NCI-H524 treated with DMSO at 0.1 percent for 48 hours (cell line): ENCODE data around the gene PWP2.
"Not testable (repeated sequence)": the region's sequence is repeated elsewhere in the genome, so short reads cannot be mapped to it uniquely, and the experiment has no call there.

Experiments
- DNase-seq: peaks from one replicate; lab custom pipeline; 2025; lab: John Stamatoyannopoulos, UW

PWP2 gene

GRCh38 chr21:44138039-44138438, 30.8 kb downstream of the PWP2 start:
- not testable (repeated sequence) for DNase-seq

- DNase-seq = not testable (repeated sequence)
Observed at GRCh38 chr21:44139787-44140551, 32.8 kb downstream of the PWP2 start.

- not testable (repeated sequence) for DNase-seq
Observed at GRCh38 chr21:44140552-44140932, 33.3 kb downstream of the PWP2 start.

DNA sequence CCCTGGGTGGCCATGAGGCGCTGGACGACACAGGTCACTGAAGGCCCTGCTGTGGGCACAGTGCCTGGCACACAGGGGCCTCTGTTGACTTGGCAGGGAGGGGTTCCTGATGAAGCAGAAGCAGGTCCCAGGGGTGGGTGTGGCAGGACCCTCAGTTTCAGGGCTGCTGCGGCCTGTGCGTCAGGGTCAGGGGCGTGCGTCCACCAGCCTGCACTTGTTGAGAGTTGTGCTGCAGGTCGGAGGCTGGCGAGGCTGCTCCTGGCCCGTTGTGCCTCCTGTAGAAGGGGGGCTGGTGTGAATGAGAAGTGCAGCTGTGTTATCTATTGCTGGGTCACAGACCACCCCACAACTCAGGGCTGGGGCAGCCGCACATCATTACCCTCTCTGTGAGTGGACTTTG, 35.3 kb downstream of the PWP2 start:
- not testable (repeated sequence) for DNase-seq

DNA sequence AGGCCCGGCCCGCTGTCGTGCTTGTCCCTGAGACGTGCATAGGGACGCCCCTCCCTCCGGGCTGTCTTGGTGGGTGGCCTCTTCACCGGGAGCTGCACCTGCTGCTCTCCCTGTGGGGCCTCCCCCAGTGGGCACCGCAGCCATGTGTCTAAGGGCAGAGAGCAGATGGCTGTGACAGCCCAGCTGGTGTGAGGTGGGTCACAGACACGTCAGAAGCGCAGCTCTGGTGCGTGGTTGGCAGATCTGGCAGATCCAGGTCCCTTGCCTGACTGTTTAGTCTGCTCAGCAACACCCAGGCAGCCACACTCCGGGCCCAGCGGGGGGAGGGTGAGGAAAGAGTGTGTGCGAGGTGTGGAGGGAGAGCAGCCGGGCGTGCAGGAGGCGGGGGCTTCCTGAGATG, 36.2 kb downstream of the PWP2 start:
- DNase-seq = not testable (repeated sequence)

- not testable (repeated sequence) for DNase-seq
Observed at GRCh38 chr21:44143996-44144395, 36.8 kb downstream of the PWP2 start.

- DNase-seq = not testable (repeated sequence)
Observed at GRCh38 chr21:44144784-44145602, 37.8 kb downstream of the PWP2 start.

DNA sequence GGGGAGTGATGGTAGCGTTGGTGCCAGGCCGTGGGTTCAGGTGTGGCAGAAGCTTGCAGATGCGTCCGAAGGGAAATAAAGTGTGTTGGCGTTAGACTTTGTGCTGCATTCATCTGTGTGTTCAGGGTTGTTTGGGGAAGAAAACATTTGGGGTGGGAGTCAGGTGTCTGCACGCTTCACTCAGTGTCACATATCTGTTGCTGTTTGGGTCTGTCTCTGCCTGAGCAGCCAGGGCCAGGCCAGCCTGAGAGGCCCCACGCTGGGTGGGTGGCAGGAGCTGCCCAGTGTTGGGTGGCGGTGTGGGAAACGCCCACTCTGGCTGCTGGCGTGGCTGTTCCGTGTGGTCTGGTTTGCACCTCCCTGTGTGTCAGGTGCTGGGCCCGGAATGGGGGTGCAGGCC, 38.4 kb downstream of the PWP2 start:
- DNase-seq = not testable (repeated sequence)

- not testable (repeated sequence) for DNase-seq
Observed at GRCh38 chr21:44147108-44147507, 39.9 kb downstream of the PWP2 start.

- DNase-seq = not testable (repeated sequence)
Observed at GRCh38 chr21:44150255-44150654, 43.1 kb downstream of the PWP2 start.

GRCh38 chr21:44153214-44153888, 46.2 kb downstream of the PWP2 start:
- DNase-seq = not testable (repeated sequence)

DNA sequence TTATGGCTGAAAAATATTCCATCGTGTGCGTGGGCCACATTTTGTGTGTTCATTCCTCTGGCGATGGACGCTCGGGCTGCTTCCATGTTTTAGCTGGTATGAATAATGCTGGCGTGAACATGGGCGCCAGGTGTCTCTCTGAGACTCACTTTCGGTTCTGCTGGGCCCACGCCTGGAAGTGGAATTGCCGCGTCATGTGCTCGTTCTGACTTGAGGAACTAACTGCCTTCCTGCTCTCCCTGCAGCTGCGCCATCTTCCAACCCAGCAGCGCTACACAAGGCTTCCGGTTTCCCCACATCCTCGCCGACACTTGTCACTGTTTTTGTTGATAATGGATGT, 46.7 kb downstream of the PWP2 start:
- not testable (repeated sequence) for DNase-seq

DNA sequence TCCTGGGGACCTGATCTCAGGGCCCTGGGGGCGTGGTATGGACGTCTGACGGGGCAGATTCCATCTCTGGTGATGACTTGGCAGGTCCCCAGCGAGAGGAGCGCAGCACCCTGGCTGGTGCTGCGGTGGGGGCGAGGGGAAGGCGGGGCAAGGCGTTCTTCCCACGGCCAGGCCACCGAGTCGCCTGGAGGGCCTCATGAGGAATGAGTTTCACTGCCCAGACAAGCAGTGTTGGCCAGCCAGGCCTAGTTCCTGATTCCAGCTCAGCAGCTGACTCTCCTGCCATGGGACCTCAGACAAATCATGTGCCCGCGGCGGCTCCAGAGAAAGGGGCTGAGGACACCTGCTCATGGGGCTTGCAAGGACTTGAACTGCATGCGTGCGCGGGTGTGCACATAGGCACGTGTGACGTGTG, 47.6 kb downstream of the PWP2 start:
- DNase-seq = not testable (repeated sequence)

GRCh38 chr21:44155231-44155993, 48.2 kb downstream of the PWP2 start:
- not testable (repeated sequence) for DNase-seq

- DNase-seq = not testable (repeated sequence)
Observed at GRCh38 chr21:44155994-44156380, 48.8 kb downstream of the PWP2 start.

GRCh38 chr21:44157439-44158081, 50.4 kb downstream of the PWP2 start:
- DNase-seq = not testable (repeated sequence)

- DNase-seq = not testable (repeated sequence)
Observed at GRCh38 chr21:44158082-44158468, 50.9 kb downstream of the PWP2 start.

- DNase-seq = not testable (repeated sequence)
Observed at GRCh38 chr21:44159349-44160297, 52.4 kb downstream of the PWP2 start.

DNA sequence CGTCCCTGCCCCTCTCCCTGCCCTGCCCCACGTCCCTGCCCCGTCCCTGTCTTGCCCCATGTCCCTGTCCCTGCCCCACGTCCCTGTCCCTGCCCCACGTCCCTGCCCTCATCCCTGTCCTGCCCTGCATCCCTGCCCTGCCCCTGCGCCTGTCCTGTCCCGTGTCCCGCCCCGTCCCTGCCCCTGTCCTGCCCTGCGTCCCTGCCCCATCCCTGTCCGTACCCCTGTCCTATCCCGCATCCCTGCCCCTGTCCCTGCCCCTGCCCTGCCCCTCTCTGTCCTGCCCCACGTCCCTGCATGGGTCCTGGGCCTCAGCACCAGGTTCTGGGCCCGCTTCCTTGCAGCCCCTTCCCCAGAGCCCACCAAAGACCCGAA, 53.1 kb downstream of the PWP2 start:
- not testable (repeated sequence) for DNase-seq

DNA sequence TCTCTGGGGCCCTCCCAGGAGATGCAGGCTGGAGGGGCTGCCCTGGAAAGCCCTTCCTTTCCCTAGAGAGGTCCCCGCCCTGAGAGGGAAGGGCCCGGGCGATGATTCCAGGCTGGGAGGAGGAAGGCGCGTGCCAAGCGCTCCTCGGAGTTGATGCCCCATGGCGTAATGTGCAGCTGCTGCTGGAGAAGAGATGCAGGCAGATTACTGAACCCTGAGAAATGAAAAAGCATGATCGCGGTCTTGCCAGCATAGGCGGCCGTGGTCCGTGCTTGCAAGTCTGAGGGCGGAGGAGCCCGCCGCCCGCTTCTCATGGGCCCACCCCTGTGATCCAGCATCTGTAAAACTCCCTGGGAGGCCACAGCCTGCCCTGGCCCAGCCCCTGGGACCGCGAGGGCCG, 53.6 kb downstream of the PWP2 start:
- DNase-seq = not testable (repeated sequence)
